DOHH2 (cell line): ENCODE measurements around the gene CPD.

Source experiments
- CTCF ChIP-seq: fragments of 200-600 bp; sonication (generic); IDR thresholded peaks from one replicate; pipeline ENCODE4 v1.5.1; 2014; ENCODE audit warnings: antibody characterized with exemption, mild to moderate bottlenecking, low read depth, low read length; ENCODE audit not compliant: poor library complexity, severe bottlenecking
- EZH2phosphoT487 ChIP-seq: fragments of 200-600 bp; sonication (generic); IDR thresholded peaks from 2 replicates; pipeline ENCODE4 v1.6.1; 2017; ENCODE audit warnings: borderline replicate concordance, mild to moderate bottlenecking, antibody characterized with exemption, low read length, moderate library complexity, mixed read lengths

GRCh38 chr17:30449480-30449879 is 70.8 kb downstream of the CPD start:
- no peak for TF ChIP-seq CTCF
- TF ChIP-seq EZH2phosphoT487, result no peak
